ENCODE data around the gene MSI2. TPM values are rescaled to one million over a fixed set of nuclear protein-coding genes. Genes with fewer than 3 reads are reported as not detected.

Gene MSI2
- total RNA-seq, 1 experiment from 2014 or later = 76.6 TPM

GRCh38 chr17:57448759-57449283, 192.5 kb downstream of the MSI2 start:
- Histone ChIP-seq H3K27ac (no peak overlapping the region), H3K4me1 (peaks cover 13% of the 10 kb centered on the region), H3K4me3 (no peak overlapping the region), H3K9me3 (replicated peaks) (no peaks in the 10 kb centered on the region), H3K27me3 (no peaks in the 10 kb centered on the region), H3K36me3 (no peaks in the 10 kb centered on the region)
- no peak for DNase-seq

DNA sequence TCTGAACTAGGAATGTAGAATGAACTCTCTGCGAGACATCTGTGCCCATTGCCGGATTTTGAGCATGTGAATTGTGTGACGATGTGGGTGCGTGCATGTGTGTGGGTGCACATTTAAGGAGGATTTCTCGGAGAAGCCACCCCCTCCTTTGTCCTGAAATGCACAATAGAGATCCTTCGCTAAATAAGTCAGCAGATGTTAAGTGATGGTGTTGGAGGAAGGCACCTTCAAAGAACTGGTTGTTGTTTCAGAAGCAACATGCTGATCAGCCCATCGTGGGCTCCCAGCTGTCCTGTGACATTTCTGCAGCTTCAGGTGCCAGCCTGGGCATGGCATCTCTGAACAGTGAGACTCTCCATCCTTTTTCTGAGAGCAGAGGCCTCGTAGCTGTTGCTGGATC, 194.9 kb downstream of the MSI2 start:
- Histone ChIP-seq H3K27ac (no peak overlapping the region), H3K9me3 (replicated peaks) (no peaks in the 10 kb centered on the region), H3K36me3 (no peaks in the 10 kb centered on the region), H3K27me3 (no peaks in the 10 kb centered on the region), H3K4me3 (no peak overlapping the region), H3K4me1 (peaks cover 9% of the 10 kb centered on the region)
- no peak for DNase-seq

- no peaks in the 10 kb centered on the region for H3K9me3 ChIP-seq (replicated peaks)
- no peak overlapping the region for H3K4me3 ChIP-seq
- H3K27me3 ChIP-seq = no peaks in the 10 kb centered on the region
- no peaks in the 10 kb centered on the region for H3K36me3 ChIP-seq
- DNase-seq = no peak
- peaks cover 9% of the 10 kb centered on the region for H3K4me1 ChIP-seq
- H3K27ac ChIP-seq = no peak overlapping the region
Observed at GRCh38 chr17:57451643-57452042, 195.3 kb downstream of the MSI2 start.

GRCh38 chr17:57453841-57454425, 197.6 kb downstream of the MSI2 start:
- no peak overlapping the region for H3K27ac ChIP-seq
- no peaks in the 10 kb centered on the region for H3K27me3 ChIP-seq
- peaks cover 12% of the 10 kb centered on the region for H3K4me1 ChIP-seq
- H3K9me3 ChIP-seq (replicated peaks) = no peaks in the 10 kb centered on the region
- H3K4me3 ChIP-seq = no peak overlapping the region
- DNase-seq = no peak
- no peaks in the 10 kb centered on the region for H3K36me3 ChIP-seq

DNA sequence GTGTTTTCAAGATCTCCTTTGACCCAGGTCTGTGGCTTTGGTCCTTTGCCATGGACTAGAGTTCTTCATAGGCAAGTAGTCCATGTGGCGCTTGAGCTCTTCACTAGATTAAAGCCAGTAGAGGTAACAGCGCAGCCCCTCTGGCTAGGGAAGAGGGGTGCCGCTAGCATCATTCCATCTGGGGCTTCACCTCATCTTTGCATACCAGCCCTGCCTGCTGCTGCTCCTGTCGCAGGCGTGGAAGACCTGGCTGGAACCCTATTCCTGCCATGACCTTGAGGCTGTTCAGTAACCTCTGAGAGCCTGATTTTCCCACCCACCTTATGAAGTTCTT, 198.4 kb downstream of the MSI2 start:
- Histone ChIP-seq H3K27me3 (no peaks in the 10 kb centered on the region), H3K36me3 (no peaks in the 10 kb centered on the region), H3K4me3 (no peak overlapping the region), H3K9me3 (replicated peaks) (no peaks in the 10 kb centered on the region), H3K27ac (peak overlapping the region; percentile 49), H3K4me1 (peaks cover 20% of the 10 kb centered on the region)
- no peak for DNase-seq

GRCh38 chr17:57455063-57455914, 199.0 kb downstream of the MSI2 start:
- Histone ChIP-seq H3K27ac (peak overlapping the region; percentile 49), H3K36me3 (no peaks in the 10 kb centered on the region), H3K4me3 (no peak overlapping the region), H3K9me3 (replicated peaks) (no peaks in the 10 kb centered on the region), H3K4me1 (peaks cover 23% of the 10 kb centered on the region), H3K27me3 (no peaks in the 10 kb centered on the region)
- DNase-seq = peak; percentile 66 to 75

GRCh38 chr17:57456622-57457021, 200.3 kb downstream of the MSI2 start:
- Histone ChIP-seq H3K36me3 (no peaks in the 10 kb centered on the region), H3K27ac (no peak overlapping the region), H3K4me3 (no peak overlapping the region), H3K9me3 (replicated peaks) (no peaks in the 10 kb centered on the region), H3K4me1 (peaks cover 35% of the 10 kb centered on the region), H3K27me3 (no peaks in the 10 kb centered on the region)
- no peak for DNase-seq

DNA sequence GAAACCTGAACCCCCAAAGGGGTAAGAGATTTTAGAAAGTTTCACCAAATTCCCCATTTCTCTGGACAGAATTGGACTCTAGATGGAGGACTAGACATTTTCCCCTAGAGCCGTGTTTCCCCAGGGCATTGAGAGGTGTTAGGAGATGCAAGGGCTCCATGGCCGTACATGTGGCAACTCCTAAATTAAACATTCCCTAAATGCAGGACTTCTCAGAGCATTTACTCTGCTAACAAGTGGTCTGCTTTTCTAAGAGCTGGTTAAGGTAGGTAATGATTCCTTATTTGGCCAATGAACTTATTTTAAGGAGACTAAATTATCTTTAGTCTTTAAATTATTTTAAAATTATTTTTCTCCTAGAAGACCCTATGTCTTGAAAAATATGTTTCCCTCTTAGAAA, 200.9 kb downstream of the MSI2 start:
- H3K36me3 ChIP-seq = no peaks in the 10 kb centered on the region

GRCh38 chr17:57458718-57459285, 202.5 kb downstream of the MSI2 start:
- Histone ChIP-seq H3K4me3 (no peak overlapping the region), H3K9me3 (replicated peaks) (no peaks in the 10 kb centered on the region), H3K4me1 (peaks cover 39% of the 10 kb centered on the region), H3K27ac (peak overlapping the region; percentile 41), H3K36me3 (no peaks in the 10 kb centered on the region), H3K27me3 (no peaks in the 10 kb centered on the region)
- DNase-seq = no peak

More for the DNA sequence above, 200.9 kb downstream of the MSI2 start:
- DNase-seq = no peak
- Histone ChIP-seq H3K9me3 (replicated peaks) (no peaks in the 10 kb centered on the region), H3K27me3 (no peaks in the 10 kb centered on the region), H3K4me1 (peaks cover 39% of the 10 kb centered on the region), H3K4me3 (no peak overlapping the region), H3K27ac (no peak overlapping the region)

DNA sequence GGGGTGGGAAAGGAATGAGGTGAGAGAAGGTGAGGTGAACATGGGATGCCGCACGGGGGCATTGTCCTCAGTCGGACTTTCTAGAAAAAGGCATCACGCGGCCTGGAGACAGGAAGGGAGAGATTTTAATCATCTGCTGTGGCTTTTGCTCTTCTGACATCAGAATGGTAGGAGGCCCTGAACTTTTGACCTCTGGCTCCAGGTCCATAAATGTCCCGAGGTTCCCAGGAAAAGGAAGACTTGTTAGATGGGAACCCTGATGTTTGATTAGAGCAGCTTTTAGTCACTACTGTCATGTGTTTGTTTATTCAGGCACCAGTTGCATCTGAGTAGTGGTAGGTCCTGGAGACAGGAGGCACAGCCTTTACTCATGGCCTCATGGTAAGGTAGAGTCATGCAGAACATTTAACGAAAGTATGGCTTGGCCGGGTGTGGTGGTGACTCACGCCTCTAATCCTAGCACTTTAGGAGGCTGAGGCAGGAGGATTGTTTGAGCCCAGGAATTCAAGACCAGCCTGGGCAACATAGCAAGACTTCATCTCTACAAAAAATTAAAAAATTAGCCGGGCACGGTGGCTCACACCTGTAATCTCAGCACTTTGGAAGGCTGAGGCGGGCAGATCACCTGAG, 203.1 kb downstream of the MSI2 start:
- H3K4me1 ChIP-seq = peaks cover 39% of the 10 kb centered on the region
- H3K27me3 ChIP-seq = no peaks in the 10 kb centered on the region
- no peaks in the 10 kb centered on the region for H3K36me3 ChIP-seq
- no peak overlapping the region for H3K4me3 ChIP-seq
- H3K27ac ChIP-seq = peak overlapping the region; percentile 41
- no peaks in the 10 kb centered on the region for H3K9me3 ChIP-seq (replicated peaks)
- peak in 1 of 2 experiments; percentile 50 for DNase-seq

DNA sequence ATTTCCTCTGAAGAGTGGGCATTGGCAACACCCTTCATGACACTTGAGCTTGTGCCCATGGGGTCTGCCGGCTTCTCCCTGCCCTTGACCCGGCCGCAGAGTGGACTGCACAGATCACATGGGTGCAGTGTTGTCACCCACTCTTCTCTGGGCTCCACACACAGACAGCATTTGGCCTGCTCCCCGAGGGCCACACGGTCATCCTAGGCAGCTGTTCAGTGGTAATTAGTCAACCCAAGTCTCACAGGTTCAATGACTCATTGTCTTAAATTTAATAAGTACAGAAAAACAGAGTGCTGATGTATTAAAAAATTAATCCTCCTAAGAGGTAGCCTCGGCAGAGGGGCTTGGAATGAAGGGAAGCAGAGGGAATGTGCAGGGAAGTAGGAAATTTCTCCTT, 204.8 kb downstream of the MSI2 start:
- Histone ChIP-seq H3K27ac (peak overlapping the region; percentile 44), H3K36me3 (no peaks in the 10 kb centered on the region)
- DNase-seq = peak; percentile 72 to 79

GRCh38 chr17:57462007-57462579, 205.8 kb downstream of the MSI2 start:
- H3K27ac ChIP-seq = no peak overlapping the region
- no peak overlapping the region for H3K4me3 ChIP-seq
- no peak for DNase-seq
- H3K4me1 ChIP-seq = peaks cover 30% of the 10 kb centered on the region
- H3K36me3 ChIP-seq = no peaks in the 10 kb centered on the region
- no peaks in the 10 kb centered on the region for H3K9me3 ChIP-seq (replicated peaks)
- H3K27me3 ChIP-seq = no peaks in the 10 kb centered on the region

More for the DNA sequence above, 204.8 kb downstream of the MSI2 start:
- Histone ChIP-seq H3K4me3 (no peak overlapping the region), H3K27me3 (no peaks in the 10 kb centered on the region), H3K4me1 (peaks cover 30% of the 10 kb centered on the region), H3K9me3 (replicated peaks) (no peaks in the 10 kb centered on the region)

DNA sequence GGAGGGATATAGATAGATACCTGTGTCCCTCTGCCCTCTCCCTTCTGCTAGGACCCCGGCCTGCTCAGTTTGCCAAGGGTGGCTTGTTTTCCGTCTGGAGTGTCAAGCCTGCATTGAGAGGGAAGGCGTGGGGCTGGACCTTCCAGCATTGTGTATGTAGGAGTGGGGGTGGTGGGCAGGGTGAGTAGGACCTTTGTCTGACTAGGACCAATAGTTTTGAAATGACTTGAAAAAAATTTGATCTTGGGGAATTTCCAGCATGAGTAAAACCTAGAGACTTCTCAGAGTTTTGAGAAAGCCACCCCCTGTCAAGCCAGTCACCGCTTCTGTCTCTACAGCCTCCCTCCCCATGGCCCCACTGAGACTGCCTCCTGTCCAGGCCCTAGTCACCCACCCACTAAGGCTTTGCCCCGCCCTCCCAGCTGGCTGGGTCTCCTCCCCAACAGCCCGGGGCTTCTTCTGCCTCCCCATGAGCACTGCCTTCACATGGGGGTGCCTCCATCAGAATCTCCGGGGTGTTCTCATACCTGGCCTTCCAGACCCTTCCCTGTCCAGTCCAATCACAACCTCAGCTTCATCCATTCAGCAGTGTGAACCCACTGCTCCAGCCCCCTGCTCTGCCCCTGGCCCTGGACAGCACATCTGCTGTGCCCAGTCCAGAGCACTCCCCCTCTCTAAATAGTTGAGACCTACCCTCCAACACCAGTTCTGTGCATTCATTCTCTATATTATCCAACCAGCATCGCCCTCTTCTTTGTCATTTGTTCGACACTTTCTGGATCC, 207.0 kb downstream of the MSI2 start:
- no peak for DNase-seq

More for the DNA sequence above, 207.0 kb downstream of the MSI2 start:
- Histone ChIP-seq H3K27ac (no peak overlapping the region), H3K4me3 (no peak overlapping the region), H3K4me1 (peaks cover 30% of the 10 kb centered on the region), H3K9me3 (replicated peaks) (no peaks in the 10 kb centered on the region), H3K27me3 (no peaks in the 10 kb centered on the region), H3K36me3 (no peaks in the 10 kb centered on the region)

Data from SJCRH30 (cell line).